WTC11 (cell line): ENCODE measurements around the gene DNAJB2. TPM values are rescaled to one million over a fixed set of nuclear protein-coding genes. Genes with fewer than 3 reads are reported as not detected.

Experiments
- ATAC-seq: fragments of 200-7000 bp; cut with Tn5 transposase; 2 replicates; pipeline ENCODE4 v1.10.0; 2021; ENCODE audit warnings: mild to moderate bottlenecking, moderate library complexity
- CTCF ChIA-PET: fragments of 300-600 bp; sonication (Branson Sonifier 250); formaldehyde crosslinking; loops from one replicate; lab custom pipeline; 2021; ENCODE audit warnings: antibody characterized with exemption; lab: Charles Lee
- POLR2A ChIA-PET: fragments of 350-600 bp; sonication (Branson Sonifier 250); formaldehyde crosslinking; loops from one replicate; lab custom pipeline; 2021; ENCODE audit warnings: antibody characterized with exemption; lab: Charles Lee
- DNase-seq: peaks from one replicate; pipeline ENCODE4 v3.0.0; 2021; ENCODE audit warnings: low spot score
- H3K27ac Mint-ChIP-seq: 2 replicates; pipeline ENCODE4 v1.8.0; 2021; ENCODE audit warnings: mixed read lengths
- H3K27me3 Mint-ChIP-seq: 2 replicates; pipeline ENCODE4 v1.8.0; 2021; ENCODE audit warnings: low read depth, mild to moderate bottlenecking, moderate library complexity, mixed read lengths
- H3K36me3 Mint-ChIP-seq: 2 replicates; pipeline ENCODE4 v1.8.0; 2021; ENCODE audit warnings: mixed read lengths
- H3K4me1 Mint-ChIP-seq: 2 replicates; pipeline ENCODE4 v1.8.0; 2022; ENCODE audit warnings: mixed read lengths
- H3K4me3 Mint-ChIP-seq: 2 replicates; pipeline ENCODE4 v1.8.0; 2021; ENCODE audit warnings: mild to moderate bottlenecking, moderate library complexity, mixed read lengths
- H3K9me3 Mint-ChIP-seq: 2 replicates; pipeline ENCODE4 v1.8.0; 2021; ENCODE audit warnings: mixed read lengths
- FOXJ3 ChIP-seq: sonication (generic); formaldehyde crosslinking; IDR thresholded peaks from 2 replicates; pipeline ENCODE4 v1.9.0; 2021; ENCODE audit warnings: missing genetic modification reagents, mild to moderate bottlenecking, borderline replicate concordance
- FOXP1 ChIP-seq: sonication (generic); formaldehyde crosslinking; IDR thresholded peaks from 2 replicates; pipeline ENCODE4 v1.8.0; 2022; ENCODE audit warnings: missing genetic modification reagents, mild to moderate bottlenecking, moderate library complexity, borderline replicate concordance
- GRHL2 ChIP-seq: fragments of 250-450 bp; sonication (Bioruptor Pico); IDR thresholded peaks from 2 replicates; pipeline ENCODE4 v1.8.0; 2022; ENCODE audit warnings: mild to moderate bottlenecking, moderate library complexity; ENCODE audit not compliant: insufficient replicate concordance, severe bottlenecking
- IRF2 ChIP-seq: sonication (generic); formaldehyde crosslinking; IDR thresholded peaks from 2 replicates; pipeline ENCODE4 v1.8.0; 2022; ENCODE audit warnings: low read depth, missing genetic modification reagents, borderline replicate concordance
- KAT7 ChIP-seq: sonication (generic); formaldehyde crosslinking; IDR thresholded peaks from 2 replicates; pipeline ENCODE4 v1.8.1; 2023; ENCODE audit warnings: missing genetic modification reagents, mild to moderate bottlenecking, borderline replicate concordance
- NFYB ChIP-seq: sonication (generic); formaldehyde crosslinking; conservative IDR thresholded peaks from 2 replicates; pipeline ENCODE4 v1.8.0; 2022; ENCODE audit warnings: low read depth, missing genetic modification reagents
- NR3C1 ChIP-seq: sonication (generic); formaldehyde crosslinking; conservative IDR thresholded peaks from 2 replicates; pipeline ENCODE4 v1.8.1; 2023; ENCODE audit warnings: low read depth, mild to moderate bottlenecking, missing genetic modification reagents
- PRRX2 ChIP-seq: fragments of 250-450 bp; sonication (Bioruptor Pico); IDR thresholded peaks from 2 replicates; pipeline ENCODE4 v1.8.0; 2021; ENCODE audit warnings: mild to moderate bottlenecking
- SMAD3 ChIP-seq: sonication (generic); formaldehyde crosslinking; IDR thresholded peaks from 2 replicates; pipeline ENCODE4 v1.8.0; 2022; ENCODE audit warnings: missing genetic modification reagents, mild to moderate bottlenecking, borderline replicate concordance
- ZNF219 ChIP-seq: sonication (generic); formaldehyde crosslinking; IDR thresholded peaks from 2 replicates; pipeline ENCODE4 v1.8.0; 2023; ENCODE audit warnings: missing genetic modification reagents, mild to moderate bottlenecking, borderline replicate concordance
- ZNF281 ChIP-seq: sonication (generic); formaldehyde crosslinking; IDR thresholded peaks from 2 replicates; pipeline ENCODE4 v1.8.0; 2023; ENCODE audit warnings: mild to moderate bottlenecking, missing genetic modification reagents
- ZNF425 ChIP-seq: fragments of 250-450 bp; sonication (Bioruptor Pico); conservative IDR thresholded peaks from 2 replicates; pipeline ENCODE4 v1.9.0; 2021; ENCODE audit warnings: mild to moderate bottlenecking
- total RNA-seq: library from RNA; stranded (reverse); gene quantifications from 3 replicates; pipeline ENCODE4 v1.2.3, GENCODE V29; 2021
- TF ChIP-seq, protein P1 (sequence below): sonication (generic); formaldehyde crosslinking; IDR thresholded peaks from 2 replicates; pipeline ENCODE4 v1.8.0; 2022; ENCODE audit warnings: missing genetic modification reagents
- TF ChIP-seq, protein P2 (sequence below): fragments of 250-450 bp; sonication (Bioruptor Pico); IDR thresholded peaks from 2 replicates; pipeline ENCODE4 v1.8.0; 2021; ENCODE audit warnings: mild to moderate bottlenecking
- TF ChIP-seq, protein P3 (sequence below): fragments of 250-450 bp; sonication (Bioruptor Pico); IDR thresholded peaks from 2 replicates; pipeline ENCODE4 v1.9.0; 2021; ENCODE audit warnings: mild to moderate bottlenecking

Gene DNAJB2
- total RNA-seq, 1 experiment from 2014 or later: 36.1 TPM

- TF ChIP-seq, protein P1, sequence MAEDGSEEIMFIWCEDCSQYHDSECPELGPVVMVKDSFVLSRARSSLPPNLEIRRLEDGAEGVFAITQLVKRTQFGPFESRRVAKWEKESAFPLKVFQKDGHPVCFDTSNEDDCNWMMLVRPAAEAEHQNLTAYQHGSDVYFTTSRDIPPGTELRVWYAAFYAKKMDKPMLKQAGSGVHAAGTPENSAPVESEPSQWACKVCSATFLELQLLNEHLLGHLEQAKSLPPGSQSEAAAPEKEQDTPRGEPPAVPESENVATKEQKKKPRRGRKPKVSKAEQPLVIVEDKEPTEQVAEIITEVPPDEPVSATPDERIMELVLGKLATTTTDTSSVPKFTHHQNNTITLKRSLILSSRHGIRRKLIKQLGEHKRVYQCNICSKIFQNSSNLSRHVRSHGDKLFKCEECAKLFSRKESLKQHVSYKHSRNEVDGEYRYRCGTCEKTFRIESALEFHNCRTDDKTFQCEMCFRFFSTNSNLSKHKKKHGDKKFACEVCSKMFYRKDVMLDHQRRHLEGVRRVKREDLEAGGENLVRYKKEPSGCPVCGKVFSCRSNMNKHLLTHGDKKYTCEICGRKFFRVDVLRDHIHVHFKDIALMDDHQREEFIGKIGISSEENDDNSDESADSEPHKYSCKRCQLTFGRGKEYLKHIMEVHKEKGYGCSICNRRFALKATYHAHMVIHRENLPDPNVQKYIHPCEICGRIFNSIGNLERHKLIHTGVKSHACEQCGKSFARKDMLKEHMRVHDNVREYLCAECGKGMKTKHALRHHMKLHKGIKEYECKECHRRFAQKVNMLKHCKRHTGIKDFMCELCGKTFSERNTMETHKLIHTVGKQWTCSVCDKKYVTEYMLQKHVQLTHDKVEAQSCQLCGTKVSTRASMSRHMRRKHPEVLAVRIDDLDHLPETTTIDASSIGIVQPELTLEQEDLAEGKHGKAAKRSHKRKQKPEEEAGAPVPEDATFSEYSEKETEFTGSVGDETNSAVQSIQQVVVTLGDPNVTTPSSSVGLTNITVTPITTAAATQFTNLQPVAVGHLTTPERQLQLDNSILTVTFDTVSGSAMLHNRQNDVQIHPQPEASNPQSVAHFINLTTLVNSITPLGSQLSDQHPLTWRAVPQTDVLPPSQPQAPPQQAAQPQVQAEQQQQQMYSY (CRISPR knock-in tag): no peak
- TF ChIP-seq, protein P2, sequence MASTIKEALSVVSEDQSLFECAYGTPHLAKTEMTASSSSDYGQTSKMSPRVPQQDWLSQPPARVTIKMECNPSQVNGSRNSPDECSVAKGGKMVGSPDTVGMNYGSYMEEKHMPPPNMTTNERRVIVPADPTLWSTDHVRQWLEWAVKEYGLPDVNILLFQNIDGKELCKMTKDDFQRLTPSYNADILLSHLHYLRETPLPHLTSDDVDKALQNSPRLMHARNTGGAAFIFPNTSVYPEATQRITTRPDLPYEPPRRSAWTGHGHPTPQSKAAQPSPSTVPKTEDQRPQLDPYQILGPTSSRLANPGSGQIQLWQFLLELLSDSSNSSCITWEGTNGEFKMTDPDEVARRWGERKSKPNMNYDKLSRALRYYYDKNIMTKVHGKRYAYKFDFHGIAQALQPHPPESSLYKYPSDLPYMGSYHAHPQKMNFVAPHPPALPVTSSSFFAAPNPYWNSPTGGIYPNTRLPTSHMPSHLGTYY (CRISPR knock-in tag): no peak
- TF ChIP-seq FOXP1: no peak
Observed at GRCh38 chr2:219293736-219294231, 14.6 kb downstream of the DNAJB2 start (continued).

DNA sequence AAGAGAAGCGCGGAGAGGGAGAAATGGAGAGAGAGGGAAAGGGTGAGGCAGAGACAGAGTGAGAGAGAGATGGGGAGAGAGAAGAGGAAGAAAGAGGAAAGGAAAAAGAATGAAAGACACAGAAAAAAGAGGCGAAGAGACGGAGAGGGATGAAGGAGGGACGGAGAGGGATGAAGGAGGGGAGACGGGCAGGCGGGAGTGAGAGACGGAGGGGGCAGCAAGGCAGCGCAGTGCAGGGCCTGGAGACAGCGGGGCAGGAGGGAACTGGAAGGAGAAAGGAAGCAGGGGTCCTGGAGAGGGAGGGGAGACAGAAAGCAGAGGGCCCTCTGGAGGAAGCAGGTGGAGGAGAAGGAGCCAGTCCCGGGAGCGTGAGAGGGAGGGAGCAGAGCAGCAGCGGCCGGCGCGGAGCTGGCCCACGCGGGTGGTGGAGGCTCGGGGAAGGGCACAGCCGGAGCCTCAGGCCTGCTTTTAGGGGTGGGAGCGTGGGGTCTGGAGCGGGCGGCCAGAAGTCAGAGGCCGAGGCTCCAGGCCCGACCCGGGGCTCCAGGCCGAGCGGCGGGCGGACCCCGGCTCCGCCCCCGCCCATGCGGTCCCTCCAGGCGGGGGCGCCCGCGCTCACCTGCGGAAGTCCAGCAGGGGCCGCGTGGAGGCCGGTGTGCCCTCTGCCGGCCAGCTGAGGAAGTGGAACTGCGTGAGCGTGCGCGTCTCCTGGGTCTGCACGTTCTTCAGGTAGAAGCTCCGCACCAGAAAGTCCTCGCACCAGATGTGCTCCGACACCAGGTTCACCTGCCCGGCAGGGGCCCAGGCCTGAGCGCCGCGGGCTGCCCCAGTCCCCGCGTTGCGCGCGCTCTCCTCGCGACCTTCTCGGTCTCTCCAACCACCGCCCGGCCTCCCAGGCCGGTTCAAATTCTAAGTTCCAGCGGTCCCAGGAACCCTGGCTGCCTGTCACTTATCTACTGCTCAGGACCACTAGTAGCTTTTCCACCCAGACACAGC is 15.5 kb downstream of the DNAJB2 start:
- Mint-ChIP-seq H3K4me1 (peaks cover 21% of the 10 kb centered on the region), H3K27me3 (peaks cover 64% of the 10 kb centered on the region), H3K9me3 (peaks cover 5% of the 10 kb centered on the region; the same call in 1 of the 2 replicates), H3K4me3 (peak overlapping the region; percentile 88), H3K27ac (peak overlapping the region; percentile 7; the same call in 1 of the 2 replicates), H3K36me3 (no peaks in the 10 kb centered on the region)
- ATAC-seq (peak; percentile 82), DNase-seq (peak; percentile 90)
- ChIA-PET POLR2A (interaction anchor here (0.6 to 1.9 kb wide), 9 partner anchors 8 to 119 kb away, joined by 3 to 17 read pairs (median 5); partner anchors contain the start of genes ANKZF1, ATG9A, DNAJB2 and DNPEP), CTCF (interaction anchor here (0.6 to 5.7 kb wide), 77 partner anchors 9 to 332 kb away, joined by 3 to 158 read pairs (median 5); partner anchors contain the start of genes ABCB6, ANKZF1, ATG9A and CNPPD1)
- no peak for TF ChIP-seq ZNF281 (CRISPR knock-in tag)
- TF ChIP-seq NFYB (CRISPR knock-in tag): no peak
- TF ChIP-seq KAT7 (CRISPR knock-in tag): peak; percentile 63; the same call in 1 of the 2 replicates
- TF ChIP-seq, protein P3, sequence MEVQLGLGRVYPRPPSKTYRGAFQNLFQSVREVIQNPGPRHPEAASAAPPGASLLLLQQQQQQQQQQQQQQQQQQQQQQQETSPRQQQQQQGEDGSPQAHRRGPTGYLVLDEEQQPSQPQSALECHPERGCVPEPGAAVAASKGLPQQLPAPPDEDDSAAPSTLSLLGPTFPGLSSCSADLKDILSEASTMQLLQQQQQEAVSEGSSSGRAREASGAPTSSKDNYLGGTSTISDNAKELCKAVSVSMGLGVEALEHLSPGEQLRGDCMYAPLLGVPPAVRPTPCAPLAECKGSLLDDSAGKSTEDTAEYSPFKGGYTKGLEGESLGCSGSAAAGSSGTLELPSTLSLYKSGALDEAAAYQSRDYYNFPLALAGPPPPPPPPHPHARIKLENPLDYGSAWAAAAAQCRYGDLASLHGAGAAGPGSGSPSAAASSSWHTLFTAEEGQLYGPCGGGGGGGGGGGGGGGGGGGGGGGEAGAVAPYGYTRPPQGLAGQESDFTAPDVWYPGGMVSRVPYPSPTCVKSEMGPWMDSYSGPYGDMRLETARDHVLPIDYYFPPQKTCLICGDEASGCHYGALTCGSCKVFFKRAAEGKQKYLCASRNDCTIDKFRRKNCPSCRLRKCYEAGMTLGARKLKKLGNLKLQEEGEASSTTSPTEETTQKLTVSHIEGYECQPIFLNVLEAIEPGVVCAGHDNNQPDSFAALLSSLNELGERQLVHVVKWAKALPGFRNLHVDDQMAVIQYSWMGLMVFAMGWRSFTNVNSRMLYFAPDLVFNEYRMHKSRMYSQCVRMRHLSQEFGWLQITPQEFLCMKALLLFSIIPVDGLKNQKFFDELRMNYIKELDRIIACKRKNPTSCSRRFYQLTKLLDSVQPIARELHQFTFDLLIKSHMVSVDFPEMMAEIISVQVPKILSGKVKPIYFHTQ (CRISPR knock-in tag): no peak
- TF ChIP-seq FOXJ3: no peak
- no peak for TF ChIP-seq IRF2 (CRISPR knock-in tag)
- no peak; the same call in 1 of the 2 replicates for TF ChIP-seq SMAD3 (CRISPR knock-in tag)
- TF ChIP-seq ZNF219 (CRISPR knock-in tag): no peak
- TF ChIP-seq, protein P1 (CRISPR knock-in tag): peak; percentile 64
- no peak for TF ChIP-seq ZNF425 (CRISPR knock-in tag)
- no peak for TF ChIP-seq GRHL2 (CRISPR knock-in tag)
- TF ChIP-seq NR3C1 (CRISPR knock-in tag): no peak
- no peak for TF ChIP-seq PRRX2 (CRISPR knock-in tag)
